ENCODE results near the gene PARD3B. TPM values are rescaled to one million over a fixed set of nuclear protein-coding genes. Genes with fewer than 3 reads are reported as not detected.

Gene PARD3B
- total and polyA plus RNA-seq, 2 of the 8 experiments (the other 6 are each of a cell fraction or from before 2014, with no cell fraction given) = 1.2 to 5.7 TPM

DNA sequence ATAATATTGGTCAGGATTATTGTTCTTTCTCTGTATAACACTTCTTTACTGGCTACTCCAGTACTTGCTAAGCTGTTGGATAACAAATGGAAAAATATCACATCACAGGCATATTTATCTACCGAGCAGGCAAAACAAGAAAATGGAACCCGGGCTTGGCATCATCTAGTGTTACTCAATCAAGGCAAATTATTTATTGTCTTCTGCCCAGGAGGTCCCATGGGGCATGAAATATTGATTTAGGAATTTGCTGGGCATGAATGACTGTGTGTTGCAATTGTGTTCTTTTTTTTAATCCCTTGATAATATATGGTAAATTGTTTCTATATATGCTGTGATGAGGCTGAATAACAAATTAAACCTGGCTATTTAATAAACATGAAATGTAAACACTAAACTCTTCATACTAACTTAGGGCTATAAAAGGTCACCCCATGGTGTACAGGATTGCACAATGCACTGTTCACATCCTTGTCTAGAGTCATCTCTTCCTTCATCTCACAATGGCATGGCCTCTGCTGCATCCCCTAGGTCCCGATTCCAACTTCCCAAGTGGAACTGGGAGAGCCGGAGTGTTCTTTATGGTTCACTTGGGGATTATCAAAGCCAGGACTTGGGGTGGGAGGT lies 2.2 kb upstream of the PARD3B start:
- POLR2A ChIA-PET (ENCODE audit: partially characterized antibody) = no interaction called here
- no peaks in the 10 kb centered on the region for H3K9me3 ChIP-seq (ENCODE audit: insufficient read depth in 2 of 2, low read depth in 1 of 2, low read length in 1 of 2)
- H2BK120ac ChIP-seq (replicated peaks; ENCODE audit: low read depth, low read length) = no peak overlapping the region
- no peak overlapping the region for H4K8ac ChIP-seq (ENCODE audit: extremely low read depth, insufficient read depth, low read length)
- no peak overlapping the region for H2AFZ ChIP-seq (ENCODE audit: low read length)
- H2BK20ac ChIP-seq (ENCODE audit: low read length) = no peak overlapping the region
- DNase-seq (ENCODE audit: low read depth in 1 of 2, low spot score in 2 of 2) (no peak), FAIRE-seq (no peak)
- no peak overlapping the region for H3K9ac ChIP-seq (replicated peaks in 1 of 4; ENCODE audit: extremely low read depth in 1 of 4, low read depth in 3 of 4, low read length in 3 of 4)
- no peak overlapping the region for H3K18ac ChIP-seq (ENCODE audit: extremely low read depth, low read length)
- no peaks in the 10 kb centered on the region for H3K36me3 ChIP-seq (ENCODE audit: control insufficient read depth in 2 of 4, insufficient read depth in 4 of 4, low read length in 3 of 4)
- no peak overlapping the region for H3K4me2 ChIP-seq (ENCODE audit: insufficient read depth in 1 of 2, low read depth in 2 of 2, low read length in 2 of 2)
- TF ChIP-seq, protein P1, sequence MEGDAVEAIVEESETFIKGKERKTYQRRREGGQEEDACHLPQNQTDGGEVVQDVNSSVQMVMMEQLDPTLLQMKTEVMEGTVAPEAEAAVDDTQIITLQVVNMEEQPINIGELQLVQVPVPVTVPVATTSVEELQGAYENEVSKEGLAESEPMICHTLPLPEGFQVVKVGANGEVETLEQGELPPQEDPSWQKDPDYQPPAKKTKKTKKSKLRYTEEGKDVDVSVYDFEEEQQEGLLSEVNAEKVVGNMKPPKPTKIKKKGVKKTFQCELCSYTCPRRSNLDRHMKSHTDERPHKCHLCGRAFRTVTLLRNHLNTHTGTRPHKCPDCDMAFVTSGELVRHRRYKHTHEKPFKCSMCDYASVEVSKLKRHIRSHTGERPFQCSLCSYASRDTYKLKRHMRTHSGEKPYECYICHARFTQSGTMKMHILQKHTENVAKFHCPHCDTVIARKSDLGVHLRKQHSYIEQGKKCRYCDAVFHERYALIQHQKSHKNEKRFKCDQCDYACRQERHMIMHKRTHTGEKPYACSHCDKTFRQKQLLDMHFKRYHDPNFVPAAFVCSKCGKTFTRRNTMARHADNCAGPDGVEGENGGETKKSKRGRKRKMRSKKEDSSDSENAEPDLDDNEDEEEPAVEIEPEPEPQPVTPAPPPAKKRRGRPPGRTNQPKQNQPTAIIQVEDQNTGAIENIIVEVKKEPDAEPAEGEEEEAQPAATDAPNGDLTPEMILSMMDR (IDR thresholded peaks at IDR 0.05; ENCODE audit: control extremely low read depth in 1 of 3, insufficient read depth in 1 of 3, low read depth in 1 of 3, low read length in 3 of 3) = no peak
- TF ChIP-seq CHD1 (IDR thresholded peaks at IDR 0.05; ENCODE audit: low read depth, low read length) = no peak
- no peak for TF ChIP-seq CBX5 (IDR thresholded peaks at IDR 0.05; ENCODE audit: low read depth, low read length)
- TF ChIP-seq RBBP5 (IDR thresholded peaks at IDR 0.05; ENCODE audit: borderline replicate concordance, low read depth, low read length) = no peak
- no peak for TF ChIP-seq JUN (IDR thresholded peaks at IDR 0.05; ENCODE audit: low read depth, low read length)
- no peak for TF ChIP-seq BACH1 (IDR thresholded peaks at IDR 0.05; ENCODE audit: low read length)
- no peak for TF ChIP-seq RAD21 (IDR thresholded peaks at IDR 0.05 in 1 of 2, conservative IDR thresholded peaks at IDR 0.05 in 1 of 2; ENCODE audit: low read depth in 2 of 2, low read length in 2 of 2)
- WGBS, 2 experiments (ENCODE audit: extremely low coverage in 1 of 2, insufficient coverage in 1 of 2, insufficient read length in 1 of 2, insufficient replicate concordance in 2 of 2, low coverage in 1 of 2, low lambda C conversion rate in 2 of 2, missing lambda C conversion rate in 1 of 2) = 96% methylated on average over 4 of the region's 4 CpGs; no CpG with 5 or more reads in 1 of the 2 experiments
- no peak overlapping the region for H2BK12ac ChIP-seq (ENCODE audit: low read depth, low read length)
- H3K4me1 ChIP-seq (replicated peaks in 1 of 4; ENCODE audit: control insufficient read depth in 3 of 4, insufficient read depth in 4 of 4, low read length in 3 of 4) = peaks cover 0 to 9% (median 2%) of the 10 kb centered on the region in 4 experiments; a peak in 3 of 7 replicates
- no peak overlapping the region for H2BK15ac ChIP-seq (ENCODE audit: low read length)
- H3K79me1 ChIP-seq (ENCODE audit: low read depth, low read length) = no peaks in the 10 kb centered on the region
- no peak overlapping the region for H3K56ac ChIP-seq (replicated peaks; ENCODE audit: insufficient read length, low read depth, low read length)
- H3K27ac ChIP-seq (ENCODE audit: low read depth, low read length) = no peak overlapping the region
- H3K23me2 ChIP-seq (ENCODE audit: low read depth, low read length) = peaks cover 7% of the 10 kb centered on the region; the same call in 1 of the 2 replicates
- H3K79me2 ChIP-seq (ENCODE audit: control insufficient read depth in 1 of 2, insufficient read depth in 2 of 2, low read length in 2 of 2) = no peaks in the 10 kb centered on the region
- H3K23ac ChIP-seq (ENCODE audit: insufficient read length) = no peak overlapping the region
- no peak overlapping the region for H2BK5ac ChIP-seq (ENCODE audit: low read depth, low read length)
- CTCF ChIA-PET (ENCODE audit: partially characterized antibody) = interaction anchor here (1.0 kb wide), 1 partner anchor 18 kb away, joined by 5 read pairs; no protein-coding TSS in a partner anchor
- no peak overlapping the region for H3K4ac ChIP-seq (replicated peaks; ENCODE audit: insufficient read length, low read depth, low read length)
- H2AK5ac ChIP-seq (ENCODE audit: low read depth, low read length) = no peak overlapping the region
- H3K27me3 ChIP-seq (replicated peaks in 1 of 4; ENCODE audit: control insufficient read depth in 3 of 4, extremely low read depth in 1 of 4, insufficient read depth in 3 of 4, low read length in 3 of 4) = peaks cover 3 to 26% (median 18%) of the 10 kb centered on the region in 4 experiments
- peaks cover 0 to 2% of the 10 kb centered on the region in 2 experiments for H4K20me1 ChIP-seq (replicated peaks in 1 of 2; ENCODE audit: control insufficient read depth in 1 of 2, insufficient read depth in 2 of 2, low read length in 2 of 2)
- H4K5ac ChIP-seq (ENCODE audit: insufficient read length, low read depth, low read length) = no peak overlapping the region
- H4K91ac ChIP-seq (replicated peaks; ENCODE audit: insufficient read length, low read length) = no peak overlapping the region
- no peak overlapping the region for H3K4me3 ChIP-seq (ENCODE audit: extremely low read depth in 1 of 4, insufficient read depth in 2 of 4, low read depth in 3 of 4, low read length in 4 of 4)
- no peak overlapping the region for H3K14ac ChIP-seq (ENCODE audit: insufficient read length)

Data from H1 (cell line).